NCI-H748 (cell line): Measurements from ENCODE around the gene ENKD1.

Source experiments
- DNase-seq: peaks from one replicate; lab custom pipeline; 2025; ENCODE audit not compliant: unreplicated experiment; lab: John Stamatoyannopoulos, UW

Gene ENKD1

GRCh38 chr16:67651847-67652246, 14.7 kb downstream of the ENKD1 start:
- no peak for DNase-seq

- DNase-seq: no peak
These were observed 15.5 kb downstream of the ENKD1 start for GRCh38 chr16:67651039-67651438.

- DNase-seq: no peak
These were observed 16.5 kb downstream of the ENKD1 start for GRCh38 chr16:67650023-67650422.

GRCh38 chr16:67649494-67649931, 17.0 kb downstream of the ENKD1 start:
- no peak for DNase-seq

- DNase-seq: no peak
These were observed 17.7 kb downstream of the ENKD1 start for GRCh38 chr16:67648764-67649407.

GRCh38 chr16:67648088-67648763, 18.3 kb downstream of the ENKD1 start:
- DNase-seq: no peak

GRCh38 chr16:67647681-67648080, 18.9 kb downstream of the ENKD1 start:
- DNase-seq: no peak

- no peak for DNase-seq
These were observed 19.4 kb downstream of the ENKD1 start for GRCh38 chr16:67647111-67647651.

GRCh38 chr16:67645397-67646121, 21.0 kb downstream of the ENKD1 start:
- peak; percentile 26 for DNase-seq

GRCh38 chr16:67644038-67644437, 22.5 kb downstream of the ENKD1 start:
- DNase-seq: no peak

- no peak for DNase-seq
These were observed 24.5 kb downstream of the ENKD1 start for GRCh38 chr16:67641779-67642708.

GRCh38 chr16:67637625-67638024, 28.9 kb downstream of the ENKD1 start:
- no peak for DNase-seq

GRCh38 chr16:67636713-67637112, 29.8 kb downstream of the ENKD1 start:
- DNase-seq: no peak

GRCh38 chr16:67632415-67633172, 34.0 kb downstream of the ENKD1 start:
- DNase-seq: no peak

GRCh38 chr16:67628216-67628615, 38.3 kb downstream of the ENKD1 start:
- DNase-seq: no peak

GRCh38 chr16:67613808-67614207, 52.7 kb downstream of the ENKD1 start:
- DNase-seq: no peak
